Measurements from ENCODE around the gene MYCL. TPM values are rescaled to one million over a fixed set of nuclear protein-coding genes. Genes with fewer than 3 reads are reported as not detected.
"Not testable (repeated sequence)": the region's sequence is repeated elsewhere in the genome, so short reads cannot be mapped to it uniquely, and the experiment has no call there.

The MYCL gene
- polyA plus RNA-seq, 1 donor from 2014 or later = 0.16 TPM

DNA sequence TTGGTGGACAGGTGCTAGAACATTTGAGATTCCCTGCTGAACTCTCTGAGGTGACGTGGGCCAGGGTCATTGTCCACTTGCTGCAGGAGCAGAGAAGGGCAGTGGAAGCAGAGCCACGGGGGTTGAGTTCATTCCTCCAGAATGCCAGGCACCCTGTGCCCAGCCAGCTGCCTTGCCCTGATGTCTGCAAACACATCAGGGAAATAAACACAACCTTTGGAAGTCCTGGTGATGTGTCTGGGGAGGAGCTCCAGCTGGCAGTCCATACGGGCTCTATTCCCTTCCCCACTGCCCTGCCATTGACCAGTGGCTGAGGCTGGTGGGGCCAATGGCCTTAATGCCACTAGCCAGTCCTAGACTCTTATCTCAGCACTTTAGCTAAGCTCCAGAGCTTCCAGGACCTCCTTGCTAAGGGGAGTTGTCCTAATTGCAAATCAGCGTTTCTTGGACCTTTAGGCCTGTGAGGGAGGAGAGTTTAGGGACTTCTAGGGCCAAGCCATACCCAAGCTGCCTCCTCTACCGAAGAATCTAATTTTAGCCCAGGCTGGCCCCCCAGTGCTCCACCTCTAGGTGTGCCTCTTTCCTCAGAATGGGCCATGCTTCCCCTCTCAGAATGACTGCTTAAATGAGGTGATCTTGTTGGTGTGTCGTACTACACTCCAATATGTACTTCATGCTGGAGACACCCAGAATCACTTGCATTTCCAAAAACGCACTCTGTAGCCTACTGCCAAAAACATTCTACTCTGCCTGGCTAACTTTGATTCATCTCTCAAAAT lies 27.3 kb upstream of the MYCL start:
- Mint-ChIP-seq H3K4me3 (no peak overlapping the region), H3K36me3 (no peaks in the 10 kb centered on the region), H3K4me1 (peaks cover 6 to 15% (median 9%) of the 10 kb centered on the region in 3 donors), H3K9me3 (peaks cover 0 to 3% (median 0%) of the 10 kb centered on the region in 3 donors), H3K27me3 (peaks cover 2% of the 10 kb centered on the region), H3K27ac (peak overlapping the region in 1 of 3 donors; percentile 84)

DNA sequence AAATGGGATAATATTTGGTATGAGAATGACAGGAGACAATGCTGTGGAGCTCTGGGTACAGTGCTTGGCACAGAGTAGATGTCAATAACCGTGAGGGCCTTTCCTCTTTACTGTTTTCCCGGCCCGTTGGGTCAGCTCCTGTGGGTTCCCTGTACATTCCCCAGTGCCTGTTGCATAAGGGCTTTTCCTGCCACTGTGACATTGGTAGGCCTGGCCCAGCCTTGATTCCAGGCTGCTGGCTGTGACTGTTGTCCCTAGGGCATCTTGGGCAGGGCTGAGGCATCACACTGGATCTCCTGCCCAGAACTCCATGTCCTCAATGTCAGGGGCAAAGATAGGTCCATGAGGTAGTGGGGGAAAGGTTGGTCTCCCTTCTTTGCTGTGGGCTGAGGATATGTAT lies 25.8 kb upstream of the MYCL start:
- H3K9me3 Mint-ChIP-seq = peaks cover 0 to 3% (median 0%) of the 10 kb centered on the region in 3 donors
- H3K27ac Mint-ChIP-seq = no peak overlapping the region
- H3K4me3 Mint-ChIP-seq = no peak overlapping the region
- no peaks in the 10 kb centered on the region for H3K36me3 Mint-ChIP-seq
- peaks cover 2% of the 10 kb centered on the region for H3K27me3 Mint-ChIP-seq
- H3K4me1 Mint-ChIP-seq = peaks cover 6 to 15% (median 9%) of the 10 kb centered on the region in 3 donors

DNA sequence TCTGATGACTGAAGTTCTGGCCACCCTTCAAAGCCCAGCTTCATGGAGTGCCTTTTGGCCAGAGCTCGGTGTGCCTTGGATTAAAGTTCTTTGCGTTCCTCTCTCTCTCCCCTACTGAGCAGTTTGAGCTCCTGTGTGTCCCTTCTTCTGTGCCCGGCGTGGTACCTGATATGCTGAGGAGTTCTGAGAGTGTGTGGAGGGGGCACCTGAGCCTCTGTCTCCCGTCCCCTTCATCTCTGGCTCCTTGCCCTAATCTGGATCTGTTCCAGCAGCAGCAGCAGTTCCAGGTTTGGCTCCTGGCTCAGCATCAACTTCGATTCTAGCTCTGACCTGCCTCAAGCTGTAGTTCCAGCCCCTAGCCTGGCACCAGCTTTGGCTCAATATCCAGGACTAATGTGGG lies 25.1 kb upstream of the MYCL start:
- peak overlapping the region in 1 of 3 donors; percentile 48 for H3K27ac Mint-ChIP-seq
- H3K4me3 Mint-ChIP-seq = no peak overlapping the region
- peaks cover 2% of the 10 kb centered on the region for H3K27me3 Mint-ChIP-seq
- no peaks in the 10 kb centered on the region for H3K36me3 Mint-ChIP-seq
- H3K4me1 Mint-ChIP-seq = peaks cover 6 to 15% (median 9%) of the 10 kb centered on the region in 3 donors
- H3K9me3 Mint-ChIP-seq = peaks cover 0 to 3% (median 0%) of the 10 kb centered on the region in 3 donors

DNA sequence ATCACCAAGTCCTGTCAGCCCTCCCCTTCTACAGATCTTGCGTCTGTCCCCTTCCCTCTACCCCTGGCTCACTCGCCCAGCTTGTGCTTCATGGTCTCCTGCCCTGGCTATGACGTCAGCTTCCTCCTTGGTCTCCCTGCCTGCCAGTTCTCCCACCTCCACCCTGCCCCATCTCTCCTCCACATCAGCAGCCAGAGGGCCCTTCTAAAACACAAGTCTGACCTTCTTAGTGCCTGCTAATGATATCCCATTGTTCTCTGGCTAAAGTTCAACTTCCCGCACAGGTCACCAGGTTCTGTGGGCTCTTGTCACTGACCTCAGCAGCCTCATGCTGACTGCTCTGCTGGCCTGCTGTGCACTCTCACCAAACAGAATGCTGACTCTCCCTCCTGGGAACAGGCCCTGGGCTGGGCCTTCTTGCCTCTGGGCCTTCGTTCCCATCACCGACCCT lies 24.7 kb upstream of the MYCL start:
- H3K9me3 Mint-ChIP-seq = peaks cover 0 to 3% (median 0%) of the 10 kb centered on the region in 3 donors
- peak overlapping the region in 1 of 3 donors; percentile 48 for H3K27ac Mint-ChIP-seq
- H3K4me1 Mint-ChIP-seq = peaks cover 6 to 15% (median 9%) of the 10 kb centered on the region in 3 donors
- no peaks in the 10 kb centered on the region for H3K36me3 Mint-ChIP-seq
- no peak overlapping the region for H3K4me3 Mint-ChIP-seq
- H3K27me3 Mint-ChIP-seq = peaks cover 2% of the 10 kb centered on the region

DNA sequence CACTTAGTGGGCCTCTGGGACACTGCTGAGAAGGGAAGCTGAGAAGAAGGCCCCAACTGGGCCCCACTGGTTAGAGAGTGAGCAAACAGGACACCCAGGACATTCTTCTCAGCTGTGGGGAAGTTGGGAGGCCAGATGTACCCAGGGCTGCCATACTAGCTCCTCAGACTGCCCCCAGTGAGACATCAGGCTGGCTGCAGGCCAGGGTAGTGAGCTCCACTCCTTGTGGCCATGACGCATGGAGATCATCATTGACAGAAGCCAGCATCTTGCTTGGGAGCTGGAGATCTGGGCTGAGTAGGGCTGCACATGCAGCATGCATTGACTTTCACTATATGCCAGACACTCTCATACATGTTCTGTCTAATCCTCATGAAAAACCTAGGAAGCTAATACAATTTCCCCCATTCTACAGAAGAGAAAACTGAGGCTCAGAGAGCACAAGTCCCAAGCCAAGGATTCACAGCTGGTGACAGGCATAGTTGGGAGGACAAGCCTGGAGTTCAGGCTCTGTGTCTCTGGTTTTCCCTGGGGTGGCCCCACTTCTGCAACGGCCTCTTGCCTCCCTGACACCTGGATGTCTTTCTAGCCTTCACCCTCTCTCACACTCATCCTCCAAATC lies 24.1 kb upstream of the MYCL start:
- peaks cover 6 to 15% (median 9%) of the 10 kb centered on the region in 3 donors for H3K4me1 Mint-ChIP-seq
- no peak overlapping the region for H3K4me3 Mint-ChIP-seq
- peaks cover 2% of the 10 kb centered on the region for H3K27me3 Mint-ChIP-seq
- no peaks in the 10 kb centered on the region for H3K36me3 Mint-ChIP-seq
- peaks cover 0 to 2% (median 0%) of the 10 kb centered on the region in 3 donors for H3K9me3 Mint-ChIP-seq
- H3K27ac Mint-ChIP-seq = peak overlapping the region in 1 of 3 donors; percentile 48

DNA sequence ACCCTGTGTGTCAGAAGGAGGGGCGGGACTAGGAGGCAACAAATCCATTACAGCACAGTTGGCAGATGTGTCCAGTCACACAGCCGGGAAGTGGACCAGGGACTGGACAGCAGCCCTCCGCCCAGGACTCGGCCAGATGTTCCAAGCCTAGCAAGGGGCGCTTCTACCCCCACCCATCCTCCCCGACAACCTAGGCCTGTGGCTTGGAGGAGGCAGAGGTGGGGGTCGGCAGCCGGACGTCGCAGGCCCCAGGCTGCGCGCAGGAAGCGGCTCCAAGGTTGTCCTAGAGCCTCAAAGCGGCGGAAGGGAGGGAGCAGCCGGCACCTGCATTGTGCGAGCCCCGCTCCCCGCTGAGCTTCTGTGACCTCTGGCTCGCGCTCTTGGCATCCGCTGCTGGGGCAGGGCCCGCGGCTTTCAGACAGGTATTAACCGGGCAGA lies 20.6 kb upstream of the MYCL start:
- H3K27ac Mint-ChIP-seq = no peak overlapping the region
- H3K27me3 Mint-ChIP-seq = peaks cover 2% of the 10 kb centered on the region
- no peak overlapping the region for H3K4me3 Mint-ChIP-seq
- peaks cover 8 to 13% (median 9%) of the 10 kb centered on the region in 3 donors for H3K4me1 Mint-ChIP-seq
- no peaks in the 10 kb centered on the region for H3K36me3 Mint-ChIP-seq
- H3K9me3 Mint-ChIP-seq = no peaks in the 10 kb centered on the region

DNA sequence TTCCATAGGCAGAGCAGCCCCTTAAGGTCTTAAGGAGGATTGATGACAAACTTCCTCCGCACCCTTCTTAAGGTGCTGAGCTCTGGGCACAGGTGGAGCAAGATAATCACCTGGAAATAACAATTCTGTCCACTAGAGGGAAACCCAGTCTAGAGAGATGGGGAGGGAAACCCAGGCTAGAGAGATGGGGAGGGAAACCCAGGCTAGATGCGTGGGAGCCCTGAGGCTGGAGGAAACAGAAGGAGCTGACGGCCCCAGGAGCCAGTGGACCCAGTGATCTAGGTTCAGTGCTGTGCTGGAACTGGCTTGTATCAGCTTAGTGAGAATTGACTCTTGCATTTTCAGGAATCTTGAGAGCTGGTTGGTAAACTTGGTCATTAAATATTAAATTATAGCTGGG lies 17.8 kb upstream of the MYCL start:
- Mint-ChIP-seq H3K4me3 (no peak overlapping the region), H3K9me3 (no peaks in the 10 kb centered on the region), H3K27ac (peak overlapping the region in 1 of 3 donors; percentile 31), H3K27me3 (no peaks in the 10 kb centered on the region), H3K36me3 (no peaks in the 10 kb centered on the region), H3K4me1 (peaks cover 0 to 3% (median 2%) of the 10 kb centered on the region in 3 donors)

DNA sequence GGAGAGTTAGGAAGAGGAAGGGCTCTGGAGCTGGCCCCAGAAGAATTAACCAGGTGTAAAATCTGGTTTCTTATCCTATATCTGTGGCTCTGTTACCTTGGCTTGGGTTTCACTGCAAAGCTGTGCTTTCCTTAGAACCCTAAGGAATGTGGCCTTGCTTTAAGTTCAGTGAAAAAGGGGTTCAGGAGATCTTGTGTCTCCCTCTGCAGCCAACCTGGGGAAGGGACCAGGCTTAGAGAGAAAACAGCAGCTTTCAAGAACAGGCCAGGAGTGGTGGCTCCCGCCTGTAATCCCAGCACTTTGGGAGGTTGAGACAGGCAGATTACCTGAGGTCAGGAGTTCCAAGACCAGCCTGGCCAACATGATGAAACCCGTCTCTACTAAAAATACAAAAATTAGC lies 16.1 kb upstream of the MYCL start:
- no peak overlapping the region for H3K4me3 Mint-ChIP-seq
- H3K4me1 Mint-ChIP-seq = peaks cover 0 to 2% (median 2%) of the 10 kb centered on the region in 3 donors
- H3K27me3 Mint-ChIP-seq = peaks cover 2% of the 10 kb centered on the region
- H3K9me3 Mint-ChIP-seq = no peaks in the 10 kb centered on the region
- H3K36me3 Mint-ChIP-seq = no peaks in the 10 kb centered on the region
- no peak overlapping the region for H3K27ac Mint-ChIP-seq

DNA sequence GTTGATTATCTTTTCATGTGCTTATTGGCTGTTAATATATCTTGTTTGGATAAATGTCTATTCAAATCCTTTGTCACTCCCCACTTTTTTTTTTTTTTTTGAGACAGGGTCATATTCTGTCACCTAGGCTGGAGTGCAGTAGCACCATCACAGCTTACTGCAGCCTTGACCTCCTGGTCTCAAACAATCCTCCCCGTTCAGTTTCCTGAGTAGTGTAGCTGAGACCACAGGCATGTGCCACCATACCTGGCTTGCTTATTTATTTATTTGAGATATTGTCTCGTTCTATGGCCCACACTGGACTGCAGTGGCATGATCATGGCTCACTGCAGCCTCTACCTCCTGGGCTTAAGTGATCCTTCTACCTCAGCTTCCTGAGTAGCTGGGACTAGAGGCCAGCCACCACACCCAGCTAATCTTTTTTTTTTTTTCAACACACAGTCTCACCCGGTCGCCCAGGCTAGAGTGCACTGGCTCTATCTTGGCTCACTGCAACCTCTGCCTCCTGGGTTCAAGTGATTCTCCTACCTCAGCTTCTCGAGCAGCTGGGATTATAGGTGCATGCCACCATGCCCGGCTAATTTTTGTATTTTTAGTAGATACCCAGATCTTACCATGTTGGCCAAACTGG lies 13.9 kb upstream of the MYCL start:
- Mint-ChIP-seq H3K36me3 (no peaks in the 10 kb centered on the region), H3K27me3 (peaks cover 5% of the 10 kb centered on the region), H3K4me1 (peaks cover 0 to 2% (median 2%) of the 10 kb centered on the region in 3 donors), H3K27ac (no peak overlapping the region), H3K4me3 (no peak overlapping the region), H3K9me3 (no peaks in the 10 kb centered on the region)

DNA sequence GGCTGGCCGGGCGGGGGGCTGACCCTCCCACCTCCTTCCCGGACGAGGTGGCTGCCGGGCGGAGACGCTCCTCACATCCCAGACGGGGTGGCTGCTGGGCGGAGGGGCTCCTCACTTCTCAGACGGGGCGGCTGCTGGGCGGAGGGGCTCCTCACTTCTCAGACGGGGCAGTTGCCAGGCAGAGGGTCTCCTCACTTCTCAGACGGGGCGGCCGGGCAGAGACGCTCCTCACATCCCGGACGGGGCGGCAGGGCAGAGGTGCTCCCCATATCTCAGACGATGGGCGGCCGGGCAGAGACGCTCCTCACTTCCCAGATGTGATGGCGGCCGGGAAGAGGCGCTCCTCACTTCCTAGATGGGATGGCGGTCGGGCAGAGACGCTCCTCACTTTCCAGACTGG lies 11.4 kb upstream of the MYCL start:
- not testable (repeated sequence) for H3K36me3 Mint-ChIP-seq, H3K9me3 Mint-ChIP-seq, H3K4me1 Mint-ChIP-seq, H3K4me3 Mint-ChIP-seq, H3K27ac Mint-ChIP-seq
- H3K27me3 Mint-ChIP-seq = peaks cover 14% of the 10 kb centered on the region

DNA sequence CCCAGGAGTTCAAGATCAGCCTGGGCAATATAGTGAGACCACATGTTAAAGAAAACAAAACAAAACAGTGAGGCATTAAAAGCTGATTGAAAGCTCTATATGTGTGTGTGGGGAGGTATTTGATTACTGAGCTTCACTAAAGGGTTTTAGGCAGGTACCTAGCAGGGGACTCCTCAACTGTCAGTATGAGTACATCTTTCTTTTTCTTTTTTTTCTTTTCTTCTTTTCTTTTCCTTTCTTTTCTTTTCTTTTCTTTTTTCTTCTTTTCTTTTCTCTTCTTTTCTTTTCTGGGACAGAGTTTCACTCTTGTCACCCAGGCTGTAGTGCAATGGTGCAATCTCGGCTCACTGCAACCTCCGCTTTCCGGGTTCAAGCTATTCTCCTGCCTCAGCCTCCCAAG lies 8.5 kb upstream of the MYCL start:
- peaks cover 0 to 6% (median 5%) of the 10 kb centered on the region in 3 donors for H3K4me1 Mint-ChIP-seq
- H3K27me3 Mint-ChIP-seq = peaks cover 23% of the 10 kb centered on the region
- H3K36me3 Mint-ChIP-seq = peaks cover 1% of the 10 kb centered on the region
- H3K4me3 Mint-ChIP-seq = no peak overlapping the region
- H3K9me3 Mint-ChIP-seq = peaks cover 0 to 12% (median 2%) of the 10 kb centered on the region in 3 donors
- H3K27ac Mint-ChIP-seq = no peak overlapping the region

DNA sequence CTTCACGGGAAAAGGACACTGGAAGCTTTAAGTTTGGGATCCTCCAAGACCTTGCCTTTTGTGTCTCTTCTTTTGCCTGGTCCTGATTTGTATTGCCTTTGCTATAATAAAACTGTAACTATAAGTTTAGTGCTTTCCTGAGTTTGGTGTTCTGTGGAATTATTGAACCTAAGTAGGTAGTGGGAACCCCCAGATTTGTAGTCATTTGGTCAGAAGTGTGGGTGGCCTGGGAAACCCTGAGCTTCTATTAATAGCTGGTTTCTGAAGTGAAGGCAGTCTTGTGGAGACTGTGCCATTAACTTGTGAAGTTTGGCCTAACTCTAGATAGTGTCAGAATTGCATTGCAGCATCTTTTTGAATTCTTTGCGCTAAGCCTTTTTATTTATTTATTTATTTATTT lies 6.8 kb upstream of the MYCL start:
- H3K9me3 Mint-ChIP-seq = peaks cover 0 to 12% (median 2%) of the 10 kb centered on the region in 3 donors
- H3K27me3 Mint-ChIP-seq = peaks cover 26% of the 10 kb centered on the region
- peaks cover 0 to 6% (median 5%) of the 10 kb centered on the region in 3 donors for H3K4me1 Mint-ChIP-seq
- H3K36me3 Mint-ChIP-seq = peaks cover 1% of the 10 kb centered on the region
- H3K27ac Mint-ChIP-seq = no peak overlapping the region
- peak overlapping the region in 1 of 4 donors; percentile 20 for H3K4me3 Mint-ChIP-seq

DNA sequence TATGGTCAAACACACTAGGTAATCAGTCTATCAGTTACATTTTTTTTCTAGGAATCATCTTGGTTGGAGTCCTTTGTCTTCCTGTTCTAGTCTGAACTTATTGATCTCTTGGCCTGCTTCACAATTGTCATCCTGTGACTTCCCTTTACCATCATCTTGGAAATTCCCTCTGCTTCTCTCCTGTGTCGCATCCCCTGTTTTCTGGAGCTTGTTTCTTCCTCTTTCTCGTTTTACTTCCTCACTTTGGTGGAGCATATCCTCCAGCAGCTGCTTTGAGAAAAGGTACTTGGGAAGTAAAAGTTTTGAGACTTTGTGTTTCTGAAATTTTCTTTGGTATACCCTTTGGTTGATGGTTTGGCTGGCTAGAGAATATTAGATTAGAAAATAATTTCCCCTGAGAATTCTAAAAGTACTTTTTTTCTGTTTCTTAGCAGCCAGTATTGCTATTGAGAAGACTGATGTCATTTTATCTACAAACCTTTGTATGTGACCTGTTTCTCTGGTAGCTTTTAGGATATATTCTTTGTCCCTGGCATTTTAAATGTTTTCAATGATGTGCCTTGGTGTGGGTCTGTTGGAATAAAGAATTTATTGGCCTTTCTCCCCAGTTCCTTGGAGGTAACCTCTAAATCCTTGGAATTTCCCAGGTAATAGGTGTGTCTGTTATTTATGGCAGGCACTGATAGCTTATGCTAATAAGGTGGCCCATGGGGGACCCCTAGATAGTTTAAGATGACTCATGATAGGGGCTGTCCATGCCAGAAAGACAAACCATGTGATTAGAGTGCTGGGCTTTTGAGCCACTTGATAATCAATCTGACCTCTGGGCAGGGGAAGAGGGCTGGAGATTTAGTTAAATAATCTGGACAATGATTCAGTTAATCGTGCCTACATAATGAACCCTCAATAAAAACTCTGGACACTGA lies 6.1 kb upstream of the MYCL start:
- H3K4me1 Mint-ChIP-seq = peaks cover 3 to 7% (median 6%) of the 10 kb centered on the region in 3 donors
- H3K36me3 Mint-ChIP-seq = peaks cover 1% of the 10 kb centered on the region
- H3K4me3 Mint-ChIP-seq = no peak overlapping the region
- peaks cover 33% of the 10 kb centered on the region for H3K27me3 Mint-ChIP-seq
- peaks cover 2 to 12% (median 3%) of the 10 kb centered on the region in 3 donors for H3K9me3 Mint-ChIP-seq
- H3K27ac Mint-ChIP-seq = peak overlapping the region in 1 of 3 donors; percentile 63

DNA sequence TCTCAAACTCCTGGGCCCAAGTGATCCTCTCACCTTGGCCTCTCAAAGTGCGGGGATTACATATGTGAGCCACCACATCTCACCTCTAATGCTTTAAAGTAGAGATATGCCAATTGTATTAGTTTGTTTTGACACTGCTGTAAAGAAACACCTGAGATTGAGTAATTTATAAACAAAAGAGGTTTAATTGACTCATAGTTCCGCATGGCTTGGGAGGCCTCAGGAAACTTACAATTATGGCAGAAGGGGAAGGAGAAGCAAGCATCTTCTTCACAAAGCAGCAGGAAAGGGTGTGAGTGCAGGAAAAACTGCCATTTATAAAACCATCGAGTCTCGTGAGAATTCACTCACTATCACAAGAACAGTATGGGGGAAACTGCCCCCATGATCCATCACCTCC lies 3.5 kb upstream of the MYCL start:
- peaks cover 2 to 12% (median 3%) of the 10 kb centered on the region in 3 donors for H3K9me3 Mint-ChIP-seq
- H3K27ac Mint-ChIP-seq = no peak overlapping the region
- no peak overlapping the region for H3K4me3 Mint-ChIP-seq
- peaks cover 9 to 11% (median 11%) of the 10 kb centered on the region in 3 donors for H3K4me1 Mint-ChIP-seq
- peaks cover 1% of the 10 kb centered on the region for H3K36me3 Mint-ChIP-seq
- peaks cover 36% of the 10 kb centered on the region for H3K27me3 Mint-ChIP-seq

Measured in IgD-negative memory B cell (primary cell).